Nucleus accumbens (tissue), 56 donors: ENCODE data around the gene ITGA2.
A peak's percentile ranks its signal among the peaks of the same experiment; 100 is the strongest.

Source experiments
- DNase-seq, 56 donors: peaks; one replicate each; lab custom pipeline; 2025; lab: John Stamatoyannopoulos, UW

ITGA2 gene

GRCh38 chr5:53045263-53045662 is 56.1 kb downstream of the ITGA2 start:
- DNase-seq: no peak

GRCh38 chr5:53048248-53048647 is 59.1 kb downstream of the ITGA2 start:
- no peak for DNase-seq

GRCh38 chr5:53052499-53052898 is 63.3 kb downstream of the ITGA2 start:
- no peak for DNase-seq

GRCh38 chr5:53053364-53053763 is 64.2 kb downstream of the ITGA2 start:
- no peak for DNase-seq

GRCh38 chr5:53055365-53055764 is 66.2 kb downstream of the ITGA2 start:
- DNase-seq: no peak

- DNase-seq: no peak
These were observed 70.1 kb downstream of the ITGA2 start for GRCh38 chr5:53059281-53059680.

GRCh38 chr5:53063176-53063575 is 74.0 kb downstream of the ITGA2 start:
- no peak for DNase-seq

- DNase-seq: no peak
These were observed 74.6 kb downstream of the ITGA2 start for GRCh38 chr5:53063791-53064190.

- DNase-seq: no peak
These were observed 76.9 kb downstream of the ITGA2 start for GRCh38 chr5:53066088-53066487.

- no peak for DNase-seq
These were observed 78.5 kb downstream of the ITGA2 start for GRCh38 chr5:53067641-53068040.

GRCh38 chr5:53068291-53068836 is 79.2 kb downstream of the ITGA2 start:
- DNase-seq: no peak

GRCh38 chr5:53069626-53070025 is 80.5 kb downstream of the ITGA2 start:
- peak in 6 of 56 donors; percentile 1 to 43 (median 4) for DNase-seq

GRCh38 chr5:53071298-53071697 is 82.1 kb downstream of the ITGA2 start:
- no peak for DNase-seq

GRCh38 chr5:53071738-53072137 is 82.6 kb downstream of the ITGA2 start:
- no peak for DNase-seq

- no peak for DNase-seq
These were observed 84.2 kb downstream of the ITGA2 start for GRCh38 chr5:53073348-53073747.

- no peak for DNase-seq
These were observed 86.9 kb downstream of the ITGA2 start for GRCh38 chr5:53076014-53076583.

- DNase-seq: no peak
These were observed 91.1 kb downstream of the ITGA2 start for GRCh38 chr5:53080271-53080670.

- DNase-seq: no peak
These were observed 94.8 kb downstream of the ITGA2 start for GRCh38 chr5:53083927-53084326.

- DNase-seq: no peak
These were observed 95.5 kb downstream of the ITGA2 start for GRCh38 chr5:53084546-53085255.

- DNase-seq: peak in 7 of 56 donors; percentile 2 to 21 (median 6)
These were observed 98.0 kb downstream of the ITGA2 start for GRCh38 chr5:53087171-53087570.

GRCh38 chr5:53087621-53088121 is 98.5 kb downstream of the ITGA2 start:
- peak in 47 of 56 donors; percentile 5 to 79 (median 49) for DNase-seq

GRCh38 chr5:53089481-53089991 is 100.4 kb downstream of the ITGA2 start:
- no peak for DNase-seq
